Activated CD4-positive, alpha-beta memory T cell treated with anti-CD3 and anti-CD28 coated beads, Interleukin-2, amount 10 ng/mL, durations not matched to agents 7 days and 5 days (primary cell): ENCODE data around the gene RAB3IL1. TPM values are rescaled to one million over a fixed set of nuclear protein-coding genes. Genes with fewer than 3 reads are reported as not detected.

ENCODE experiments used
- CTCF ChIA-PET: fragments of 350-600 bp; sonication (Branson Sonifier 250); formaldehyde crosslinking; loops from one replicate; lab custom pipeline; 2021; ENCODE audit warnings: antibody characterized with exemption, inconsistent platforms; lab: Charles Lee
- POLR2A ChIA-PET: fragments of 350-600 bp; sonication (Branson Sonifier 250); formaldehyde crosslinking; loops from one replicate; lab custom pipeline; 2021; ENCODE audit warnings: antibody characterized with exemption; lab: Charles Lee
- DNase-seq: peaks from one replicate; pipeline ENCODE4 v3.0.0-alpha.2; 2020
- H3K27ac Mint-ChIP-seq: one replicate; pipeline ENCODE4 v1.8.0; 2021; ENCODE audit warnings: mild to moderate bottlenecking, mixed read lengths
- H3K27me3 Mint-ChIP-seq: one replicate; pipeline ENCODE4 v1.8.0; 2021; ENCODE audit warnings: mixed read lengths
- H3K36me3 Mint-ChIP-seq: one replicate; pipeline ENCODE4 v1.8.0; 2021; ENCODE audit warnings: low read depth, mixed read lengths
- H3K4me1 Mint-ChIP-seq: one replicate; pipeline ENCODE4 v1.8.0; 2021; ENCODE audit warnings: mixed read lengths
- H3K4me3 Mint-ChIP-seq: one replicate; pipeline ENCODE4 v1.8.0; 2021; ENCODE audit warnings: mild to moderate bottlenecking, mixed read lengths
- H3K9me3 Mint-ChIP-seq: one replicate; pipeline ENCODE4 v1.8.0; 2021; ENCODE audit warnings: mixed read lengths
- total RNA-seq, 2 experiments: library from RNA; stranded (reverse); gene quantifications; one replicate each; pipeline ENCODE4 v1.2.3, GENCODE V29; 2021

The RAB3IL1 gene
- total RNA-seq, 2 experiments from 2014 or later = not detected

DNA sequence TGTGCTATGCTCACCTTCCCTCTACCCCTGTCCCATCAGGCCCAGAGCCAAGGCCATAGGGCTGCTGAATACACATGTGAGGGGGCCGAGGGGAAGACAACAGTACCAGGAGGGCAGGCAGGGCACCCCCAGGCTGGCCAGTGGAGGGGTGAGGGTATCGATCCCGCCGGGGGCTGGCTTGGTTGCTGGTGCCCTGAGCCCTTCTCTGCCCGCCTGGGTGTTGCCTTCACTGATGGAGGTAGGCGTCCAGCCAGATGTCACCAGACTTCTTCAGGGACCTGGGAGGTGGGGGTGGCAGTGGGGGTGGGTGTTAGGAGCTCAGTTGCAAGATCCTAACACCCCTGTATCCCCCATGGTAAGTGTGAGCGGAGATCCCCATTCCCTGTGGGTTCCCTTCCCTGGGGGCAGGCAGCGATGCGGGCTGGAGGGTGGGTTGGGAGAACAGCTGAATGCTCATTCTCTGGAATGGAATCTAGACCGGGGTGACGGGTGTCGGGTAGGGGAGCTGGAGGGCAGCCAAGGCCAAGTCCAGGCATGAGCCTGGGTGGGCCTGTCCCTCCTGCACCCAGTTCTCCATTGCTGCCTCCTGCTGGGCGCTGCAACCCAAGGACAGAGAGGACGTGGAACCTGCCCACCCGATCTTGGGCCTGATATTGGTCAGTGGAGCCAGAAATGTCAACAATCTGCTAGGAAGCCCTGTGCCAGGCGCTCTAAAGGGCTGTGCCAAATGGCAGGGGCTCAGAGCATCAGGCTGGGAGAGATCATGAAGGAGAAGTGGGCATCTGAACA, 43.6 kb downstream of the RAB3IL1 start:
- Mint-ChIP-seq H3K27me3 (peaks cover 2% of the 10 kb centered on the region), H3K9me3 (no peaks in the 10 kb centered on the region), H3K4me1 (peaks cover 5% of the 10 kb centered on the region), H3K36me3 (no peaks in the 10 kb centered on the region), H3K4me3 (no peak overlapping the region), H3K27ac (no peak overlapping the region)
- ChIA-PET POLR2A (no interaction called here), CTCF (interaction anchor here (1.3 to 3.6 kb wide), 2 partner anchors 76 to 208 kb away, joined by 4 to 17 read pairs; no protein-coding TSS in a partner anchor)
- DNase-seq = no peak

DNA sequence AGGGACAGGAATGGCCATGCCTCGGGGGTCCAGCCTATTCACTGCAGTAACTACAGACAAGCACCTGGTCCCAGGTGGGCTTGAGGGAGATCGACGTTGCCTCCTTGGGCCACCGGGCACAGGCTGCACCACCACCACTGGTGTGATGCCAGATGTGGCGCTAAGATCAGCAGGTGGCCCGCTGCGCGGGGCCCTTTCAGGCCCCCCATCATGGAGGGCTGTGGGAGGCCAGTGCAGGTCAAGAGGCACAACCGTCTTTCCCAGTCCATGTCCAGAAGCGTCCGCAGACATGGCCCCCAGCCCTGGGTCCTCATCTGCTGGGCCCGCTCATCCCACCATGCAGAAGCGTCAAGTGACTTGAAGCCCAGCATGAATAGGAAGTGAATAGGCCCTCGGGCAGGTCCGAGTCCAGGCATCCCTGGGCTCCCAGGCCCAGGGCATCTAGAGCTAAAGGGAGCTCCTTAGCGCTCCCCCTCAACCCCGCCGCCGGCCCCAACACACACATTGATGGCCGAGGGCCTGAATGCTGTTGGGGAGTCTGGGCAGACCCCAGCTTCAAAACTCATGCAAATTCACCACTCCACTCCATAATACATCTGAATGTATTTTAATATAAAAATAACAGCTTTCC, 44.3 kb downstream of the RAB3IL1 start:
- POLR2A ChIA-PET = no interaction called here
- Mint-ChIP-seq H3K9me3 (no peaks in the 10 kb centered on the region), H3K36me3 (no peaks in the 10 kb centered on the region), H3K27me3 (peaks cover 2% of the 10 kb centered on the region), H3K4me3 (no peak overlapping the region), H3K27ac (no peak overlapping the region), H3K4me1 (peaks cover 5% of the 10 kb centered on the region)
- DNase-seq = no peak
- CTCF ChIA-PET = interaction anchor here (1.2 to 3.6 kb wide), 4 partner anchors 76 to 235 kb away, joined by 3 to 17 read pairs (median 6); partner anchors contain the start of gene BEST1

DNA sequence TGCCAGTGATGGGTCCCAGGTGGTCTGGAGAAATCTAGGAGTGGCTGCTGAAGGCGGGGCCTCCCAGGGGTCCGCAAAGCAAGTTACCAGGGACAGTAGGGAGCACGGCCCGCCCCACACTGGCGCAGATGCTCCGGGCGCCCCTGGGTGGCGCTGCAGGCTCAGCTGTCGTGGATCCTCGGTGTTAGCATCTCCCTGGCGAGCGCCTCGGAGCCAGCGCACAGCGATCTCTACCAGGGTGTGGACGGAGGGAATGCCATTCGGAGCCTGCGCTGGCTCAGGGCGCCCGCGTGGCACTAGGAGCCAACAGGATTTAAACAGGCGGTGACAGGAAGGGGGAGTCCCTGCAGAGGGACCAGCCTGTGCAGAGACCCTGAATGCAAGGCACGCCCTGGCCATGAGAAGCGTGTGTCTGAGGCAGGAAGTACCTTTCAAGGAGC, 46.2 kb downstream of the RAB3IL1 start:
- DNase-seq = peak; percentile 71
- H3K9me3 Mint-ChIP-seq = no peaks in the 10 kb centered on the region
- peaks cover 5% of the 10 kb centered on the region for H3K4me1 Mint-ChIP-seq
- no peaks in the 10 kb centered on the region for H3K36me3 Mint-ChIP-seq
- no peak overlapping the region for H3K27ac Mint-ChIP-seq
- POLR2A ChIA-PET = interaction anchor here (0.9 to 1.5 kb wide), 4 partner anchors 12 to 74 kb away, joined by 3 to 5 read pairs (median 4); no protein-coding TSS in a partner anchor
- H3K4me3 Mint-ChIP-seq = no peak overlapping the region
- peaks cover 2% of the 10 kb centered on the region for H3K27me3 Mint-ChIP-seq
- CTCF ChIA-PET = interaction anchor here (0.7 to 2.2 kb wide), 13 partner anchors 9 to 241 kb away, joined by 3 to 14 read pairs (median 5); no protein-coding TSS in a partner anchor

DNA sequence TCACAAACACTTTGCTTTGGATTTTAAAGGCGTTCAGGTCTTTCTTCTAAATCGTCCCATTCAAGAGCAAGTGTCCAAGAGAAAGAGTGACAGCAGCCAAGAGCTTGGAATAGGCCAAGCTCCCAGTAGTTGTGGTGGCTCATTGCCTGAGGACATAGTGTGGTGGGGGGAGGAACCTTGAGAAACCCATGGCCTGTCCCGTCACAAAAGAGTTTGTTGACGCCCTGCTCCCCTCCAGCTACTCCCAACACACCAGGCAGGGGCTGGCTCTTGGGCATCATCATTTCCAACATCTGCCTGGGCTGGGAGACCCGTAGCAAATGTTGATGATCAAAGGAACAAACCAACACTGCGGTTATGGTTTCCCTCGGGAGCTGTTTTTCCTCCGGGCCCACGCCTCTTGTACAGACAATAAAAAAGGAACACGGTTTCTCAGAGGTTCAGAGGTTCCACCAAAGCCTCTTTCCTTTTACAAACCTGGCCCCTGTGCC, 46.8 kb downstream of the RAB3IL1 start:
- ChIA-PET POLR2A (interaction anchor here (0.7 to 1.1 kb wide), 4 partner anchors 12 to 103 kb away, joined by 3 to 5 read pairs (median 3); no protein-coding TSS in a partner anchor), CTCF (interaction anchor here (0.7 to 2.2 kb wide), 13 partner anchors 8 to 242 kb away, joined by 3 to 14 read pairs (median 5); no protein-coding TSS in a partner anchor)
- peaks cover 5% of the 10 kb centered on the region for H3K36me3 Mint-ChIP-seq
- peaks cover 5% of the 10 kb centered on the region for H3K4me1 Mint-ChIP-seq
- H3K4me3 Mint-ChIP-seq = no peak overlapping the region
- no peak for DNase-seq
- H3K27ac Mint-ChIP-seq = no peak overlapping the region
- peaks cover 2% of the 10 kb centered on the region for H3K27me3 Mint-ChIP-seq
- H3K9me3 Mint-ChIP-seq = no peaks in the 10 kb centered on the region

DNA sequence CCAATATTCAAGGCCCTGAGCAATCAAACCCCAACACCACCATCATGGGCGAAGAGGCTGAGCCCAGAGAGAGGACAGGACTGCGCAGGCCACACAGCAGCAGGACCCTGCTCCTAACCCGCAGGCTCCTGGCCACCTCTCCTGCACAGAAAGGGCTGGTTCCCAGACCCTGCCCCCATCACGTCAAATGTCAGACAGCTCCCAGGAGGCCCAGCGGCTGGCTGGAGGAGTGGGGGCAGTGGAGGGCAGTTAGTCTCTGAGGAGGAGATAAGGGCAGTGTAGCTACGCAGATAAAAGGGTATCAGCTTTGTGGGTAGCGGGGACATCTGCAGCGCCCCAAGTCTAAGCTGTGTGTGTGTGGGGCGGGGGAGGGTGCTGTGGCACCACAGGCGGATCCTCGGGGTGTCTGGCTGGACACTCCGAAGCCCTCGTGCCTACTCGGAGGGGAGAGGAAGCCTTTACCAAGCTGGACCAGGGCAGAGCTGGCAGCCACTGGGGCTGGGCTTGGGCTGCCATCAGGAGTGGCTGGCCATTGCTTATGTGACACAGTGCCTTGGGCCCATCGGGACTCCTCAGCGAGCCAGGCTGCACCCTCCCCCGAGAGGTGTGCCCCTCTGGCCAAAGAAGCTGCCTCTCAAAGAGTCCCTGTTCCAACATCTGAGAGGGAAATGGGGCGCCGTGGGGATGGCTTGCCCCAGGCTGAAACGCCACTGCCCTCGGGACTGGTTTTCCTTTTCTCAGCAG, 47.5 kb downstream of the RAB3IL1 start:
- Mint-ChIP-seq H3K4me1 (peaks cover 5% of the 10 kb centered on the region), H3K36me3 (peaks cover 12% of the 10 kb centered on the region), H3K9me3 (no peaks in the 10 kb centered on the region), H3K4me3 (no peak overlapping the region), H3K27ac (no peak overlapping the region), H3K27me3 (peaks cover 2% of the 10 kb centered on the region)
- ChIA-PET CTCF (interaction anchor here (0.7 to 2.2 kb wide), 10 partner anchors 12 to 239 kb away, joined by 3 to 14 read pairs (median 8); no protein-coding TSS in a partner anchor), POLR2A (interaction anchor here (0.7 to 1.1 kb wide), 4 partner anchors 13 to 103 kb away, joined by 3 to 5 read pairs (median 3); no protein-coding TSS in a partner anchor)
- DNase-seq = no peak

DNA sequence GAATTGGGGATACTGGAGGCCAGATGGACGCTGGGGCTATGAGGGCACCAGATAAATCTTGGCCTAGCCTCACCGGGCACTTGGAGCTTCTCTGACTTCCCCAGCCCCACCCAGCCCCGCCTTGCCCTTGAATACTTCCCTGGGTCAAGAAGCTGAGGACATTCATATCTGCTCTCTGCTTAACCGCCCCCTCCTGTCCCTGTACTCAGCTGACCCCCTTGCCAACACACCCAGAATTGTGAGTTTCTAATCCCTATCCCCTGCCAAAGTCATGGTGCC, 48.0 kb downstream of the RAB3IL1 start:
- Mint-ChIP-seq H3K27me3 (peaks cover 2% of the 10 kb centered on the region), H3K4me3 (no peak overlapping the region), H3K36me3 (peaks cover 15% of the 10 kb centered on the region), H3K27ac (no peak overlapping the region), H3K9me3 (no peaks in the 10 kb centered on the region), H3K4me1 (peaks cover 5% of the 10 kb centered on the region)
- ChIA-PET POLR2A (no interaction called here), CTCF (interaction anchor here (0.7 to 2.2 kb wide), 4 partner anchors 23 to 239 kb away, joined by 3 to 14 read pairs (median 10); no protein-coding TSS in a partner anchor)
- DNase-seq = no peak

DNA sequence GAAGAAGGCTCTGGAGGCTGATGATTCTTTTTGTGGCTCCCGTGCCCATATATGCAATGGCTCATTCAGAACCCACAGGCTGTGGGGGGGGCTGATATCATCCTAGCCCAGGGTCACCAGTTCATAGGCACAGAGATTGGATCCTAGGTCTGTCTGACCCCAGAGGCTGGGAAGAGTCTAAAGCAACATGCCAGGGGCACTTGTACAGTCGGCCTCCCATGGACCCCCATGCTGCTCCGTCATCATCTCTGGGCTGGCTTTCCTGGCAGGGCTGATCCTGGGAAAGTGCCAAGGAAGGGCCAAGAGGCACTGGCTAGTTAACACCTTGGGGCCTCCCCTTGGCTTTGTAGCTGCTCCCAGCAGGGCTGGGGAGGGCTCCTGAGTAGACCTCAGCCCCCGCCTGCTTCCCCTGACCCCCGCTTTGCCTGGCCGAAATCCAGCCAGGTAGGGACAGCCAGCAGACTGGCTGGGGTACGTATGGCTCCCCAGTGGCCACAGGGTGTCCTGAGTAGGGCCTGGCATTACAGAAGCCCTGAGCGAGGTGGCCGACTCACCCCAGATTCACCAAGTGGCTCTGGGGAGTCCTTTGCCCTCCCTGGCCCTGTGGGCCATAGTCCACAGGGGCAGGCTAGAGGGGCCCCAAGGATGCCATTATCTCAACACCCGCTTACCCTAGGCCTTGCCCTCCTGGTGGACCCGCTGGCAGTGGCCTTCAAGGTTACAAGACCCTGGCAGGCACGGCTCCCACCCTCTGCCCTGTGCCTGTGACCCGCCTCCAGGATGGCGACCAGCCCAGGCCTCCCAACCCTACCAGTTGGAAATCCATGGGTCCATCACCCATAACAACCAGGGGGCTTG, 48.6 kb downstream of the RAB3IL1 start:
- peaks cover 2% of the 10 kb centered on the region for H3K27me3 Mint-ChIP-seq
- H3K36me3 Mint-ChIP-seq = peaks cover 15% of the 10 kb centered on the region
- no peaks in the 10 kb centered on the region for H3K9me3 Mint-ChIP-seq
- ChIA-PET POLR2A (no interaction called here), CTCF (interaction anchor here (0.7 kb wide), 1 partner anchor 30 kb away, joined by 3 read pairs; no protein-coding TSS in a partner anchor)
- H3K4me1 Mint-ChIP-seq = peaks cover 5% of the 10 kb centered on the region
- H3K4me3 Mint-ChIP-seq = no peak overlapping the region
- no peak overlapping the region for H3K27ac Mint-ChIP-seq
- no peak for DNase-seq

DNA sequence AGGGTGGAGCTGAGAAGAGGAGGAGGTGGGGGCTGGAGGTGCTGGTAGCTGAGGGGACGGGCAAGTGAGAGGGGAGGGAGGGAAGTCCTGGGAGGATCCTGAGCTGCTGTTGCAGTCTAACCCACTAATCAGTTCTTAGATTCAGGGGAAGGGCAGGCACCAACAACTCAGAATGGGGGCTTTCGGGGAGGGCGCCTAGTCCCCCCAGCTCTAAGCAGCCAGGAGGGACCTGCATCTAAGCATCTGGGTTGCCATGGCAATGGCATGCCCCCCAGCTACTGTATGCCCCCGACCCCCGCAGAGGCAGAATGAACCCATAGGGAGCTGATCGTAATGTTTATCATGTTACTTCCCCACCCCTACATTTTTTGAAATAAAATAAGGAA, 50.4 kb downstream of the RAB3IL1 start:
- peaks cover 2% of the 10 kb centered on the region for H3K27me3 Mint-ChIP-seq
- H3K4me3 Mint-ChIP-seq = no peak overlapping the region
- H3K9me3 Mint-ChIP-seq = no peaks in the 10 kb centered on the region
- peaks cover 18% of the 10 kb centered on the region for H3K36me3 Mint-ChIP-seq
- no peak for DNase-seq
- ChIA-PET CTCF (interaction anchor here (1.2 to 1.3 kb wide), 2 partner anchors 32 to 215 kb away, joined by 4 read pairs; no protein-coding TSS in a partner anchor), POLR2A (no interaction called here)
- no peak overlapping the region for H3K27ac Mint-ChIP-seq
- H3K4me1 Mint-ChIP-seq = peaks cover 5% of the 10 kb centered on the region

DNA sequence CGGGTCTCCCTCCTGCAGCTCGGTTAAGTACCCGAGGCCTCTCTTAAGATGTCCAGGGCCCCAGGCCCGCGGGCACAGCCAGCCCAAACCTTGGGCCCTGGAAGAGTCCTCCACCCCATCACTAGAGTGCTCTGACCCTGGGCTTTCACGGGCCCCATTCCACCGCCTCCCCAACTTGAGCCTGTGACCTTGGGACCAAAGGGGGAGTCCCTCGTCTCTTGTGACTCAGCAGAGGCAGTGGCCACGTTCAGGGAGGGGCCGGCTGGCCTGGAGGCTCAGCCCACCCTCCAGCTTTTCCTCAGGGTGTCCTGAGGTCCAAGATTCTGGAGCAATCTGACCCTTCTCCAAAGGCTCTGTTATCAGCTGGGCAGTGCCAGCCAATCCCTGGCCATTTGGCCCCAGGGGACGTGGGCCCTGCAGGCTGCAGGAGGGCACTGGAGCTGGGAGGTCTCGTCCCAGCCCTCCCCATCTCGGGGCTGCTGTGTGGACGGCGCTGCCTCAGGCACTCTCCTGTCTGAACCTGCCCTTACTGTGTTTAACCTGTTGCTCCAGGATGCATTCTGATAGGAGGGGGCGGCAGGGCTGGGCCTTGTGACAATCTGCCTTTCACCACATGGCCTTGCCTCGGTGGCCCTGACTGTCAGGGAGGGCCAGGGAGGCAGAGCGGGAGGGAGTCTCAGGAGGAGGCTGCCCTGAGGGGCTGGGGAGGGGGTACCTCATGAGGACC, 51.0 kb downstream of the RAB3IL1 start:
- Mint-ChIP-seq H3K36me3 (peaks cover 23% of the 10 kb centered on the region), H3K4me1 (peaks cover 5% of the 10 kb centered on the region), H3K27me3 (peaks cover 2% of the 10 kb centered on the region), H3K9me3 (no peaks in the 10 kb centered on the region), H3K27ac (no peak overlapping the region), H3K4me3 (no peak overlapping the region)
- CTCF ChIA-PET = interaction anchor here (1.2 to 1.3 kb wide), 2 partner anchors 33 to 216 kb away, joined by 4 read pairs; no protein-coding TSS in a partner anchor
- no peak for DNase-seq
- POLR2A ChIA-PET = no interaction called here

DNA sequence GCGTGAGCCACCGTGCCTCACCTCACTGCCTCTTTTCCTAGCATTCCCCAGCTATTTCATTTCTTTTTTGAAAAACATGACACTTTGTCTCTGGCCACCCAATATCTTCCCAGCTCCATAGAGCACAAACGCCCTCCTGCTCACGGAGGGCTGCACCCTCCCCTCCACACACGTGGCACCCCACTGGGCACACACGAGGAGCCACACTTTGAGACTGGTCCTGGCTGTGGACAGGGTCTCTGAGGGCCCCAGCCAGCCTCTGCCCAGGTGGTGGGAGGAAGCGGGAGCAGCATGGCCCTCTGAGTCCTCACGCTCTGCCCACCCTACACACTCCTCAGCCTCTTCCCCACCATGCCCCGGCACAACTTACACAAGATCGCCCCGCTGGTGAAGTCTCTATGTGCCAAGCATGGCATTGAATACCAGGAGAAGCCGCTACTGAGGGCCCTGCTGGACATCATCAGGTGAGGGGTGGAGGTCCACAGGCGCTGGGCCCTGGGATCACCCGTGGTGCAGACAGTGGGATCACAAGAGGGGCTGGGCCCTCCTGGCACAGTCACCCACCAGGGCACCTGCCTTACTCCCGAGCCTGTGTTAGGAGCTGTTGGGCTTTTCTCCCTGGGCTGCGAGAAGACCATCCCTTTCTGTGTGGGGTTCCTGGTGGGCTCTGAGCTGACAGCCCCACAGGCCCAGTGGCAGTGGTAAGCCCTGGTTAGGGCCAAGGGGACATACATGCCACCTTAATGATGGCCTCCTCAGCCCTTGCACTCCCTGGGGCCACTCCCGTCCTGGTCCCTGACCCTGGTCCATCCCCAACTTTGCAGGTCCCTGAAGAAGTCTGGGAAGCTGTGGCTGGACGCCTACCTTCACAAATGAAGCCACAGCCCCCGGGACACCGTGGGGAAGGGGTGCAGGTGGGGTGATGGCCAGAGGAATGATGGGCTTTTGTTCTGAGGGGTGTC, 52.3 kb downstream of the RAB3IL1 start:
- Mint-ChIP-seq H3K9me3 (no peaks in the 10 kb centered on the region), H3K36me3 (peaks cover 27% of the 10 kb centered on the region), H3K4me3 (no peak overlapping the region), H3K27ac (no peak overlapping the region), H3K27me3 (no peaks in the 10 kb centered on the region), H3K4me1 (no peaks in the 10 kb centered on the region)
- CTCF ChIA-PET = interaction anchor here (0.6 kb wide), 1 partner anchor 212 kb away, joined by 3 read pairs; no protein-coding TSS in a partner anchor
- no peak for DNase-seq
- POLR2A ChIA-PET = no interaction called here
